GM21515 (cell line): ENCODE data around the gene IL33.

ENCODE experiments used
- ATAC-seq: cut with Tn5 transposase; IDR thresholded peaks from one replicate; pipeline ENCODE4 v1.9.1; 2021; ENCODE audit not compliant: unreplicated experiment

IL33 gene

GRCh38 chr9:6216002-6216401 lies 395 bp downstream of the IL33 start:
- ATAC-seq, result no peak

DNA sequence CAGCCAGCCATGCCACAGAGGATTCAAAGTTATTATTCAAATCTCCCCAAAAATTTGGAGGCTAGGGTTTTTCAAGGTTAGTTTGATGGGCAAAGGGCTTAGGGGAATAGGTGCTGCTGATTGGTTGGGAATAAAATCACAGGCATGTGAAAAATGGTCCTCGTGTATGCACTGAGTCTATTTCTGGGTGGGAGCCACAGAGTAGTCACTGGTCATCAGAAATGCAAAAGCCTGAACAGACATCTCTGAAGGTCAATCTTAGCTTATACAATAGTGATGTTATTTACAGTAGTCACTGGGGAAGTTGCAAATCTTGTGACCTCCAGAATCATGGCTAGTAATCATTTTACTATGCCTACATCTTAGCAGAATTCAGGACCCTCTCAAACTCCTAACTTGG lies 1.3 kb downstream of the IL33 start:
- no peak for ATAC-seq

DNA sequence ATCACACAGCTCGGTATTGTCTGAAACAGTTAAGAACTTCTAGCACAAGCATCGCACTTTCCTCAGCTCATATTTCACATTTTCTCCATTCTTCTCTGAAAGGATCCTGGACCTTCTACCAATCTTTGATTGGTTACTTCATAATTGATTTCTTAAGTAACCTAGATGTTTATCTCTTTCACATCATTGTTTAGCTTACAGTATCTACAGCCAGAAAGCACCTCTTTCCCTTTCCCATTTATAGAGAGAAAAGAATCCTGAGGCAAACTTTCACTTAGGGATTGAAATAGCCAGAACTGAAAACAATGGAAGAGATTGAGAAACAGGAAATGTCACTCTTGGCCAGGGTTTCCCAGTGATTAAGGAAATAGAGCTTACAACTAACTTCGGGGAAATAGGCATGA lies 2.5 kb downstream of the IL33 start:
- no peak for ATAC-seq

DNA sequence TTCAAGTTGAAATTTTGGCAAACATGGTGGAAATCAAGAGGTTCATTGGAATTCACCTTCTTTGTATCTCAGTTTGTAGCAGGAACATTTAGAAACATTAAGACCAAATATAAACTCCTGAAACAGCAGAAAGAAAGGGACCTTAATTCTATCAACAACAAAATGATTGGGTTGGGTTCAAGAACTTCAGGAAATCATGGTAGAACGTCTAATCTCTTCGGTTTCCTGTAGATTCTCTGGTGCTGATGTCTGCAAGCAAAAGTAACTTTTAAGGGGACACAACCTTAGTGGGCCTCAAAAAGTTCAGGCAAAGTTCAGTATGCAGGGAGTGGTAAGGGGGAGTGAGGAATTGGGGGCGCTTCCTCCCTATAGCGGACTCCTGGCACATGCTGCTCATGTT lies 3.4 kb downstream of the IL33 start:
- no peak for ATAC-seq

- no peak for ATAC-seq
These were observed 4.4 kb downstream of the IL33 start for GRCh38 chr9:6219981-6220380.

DNA sequence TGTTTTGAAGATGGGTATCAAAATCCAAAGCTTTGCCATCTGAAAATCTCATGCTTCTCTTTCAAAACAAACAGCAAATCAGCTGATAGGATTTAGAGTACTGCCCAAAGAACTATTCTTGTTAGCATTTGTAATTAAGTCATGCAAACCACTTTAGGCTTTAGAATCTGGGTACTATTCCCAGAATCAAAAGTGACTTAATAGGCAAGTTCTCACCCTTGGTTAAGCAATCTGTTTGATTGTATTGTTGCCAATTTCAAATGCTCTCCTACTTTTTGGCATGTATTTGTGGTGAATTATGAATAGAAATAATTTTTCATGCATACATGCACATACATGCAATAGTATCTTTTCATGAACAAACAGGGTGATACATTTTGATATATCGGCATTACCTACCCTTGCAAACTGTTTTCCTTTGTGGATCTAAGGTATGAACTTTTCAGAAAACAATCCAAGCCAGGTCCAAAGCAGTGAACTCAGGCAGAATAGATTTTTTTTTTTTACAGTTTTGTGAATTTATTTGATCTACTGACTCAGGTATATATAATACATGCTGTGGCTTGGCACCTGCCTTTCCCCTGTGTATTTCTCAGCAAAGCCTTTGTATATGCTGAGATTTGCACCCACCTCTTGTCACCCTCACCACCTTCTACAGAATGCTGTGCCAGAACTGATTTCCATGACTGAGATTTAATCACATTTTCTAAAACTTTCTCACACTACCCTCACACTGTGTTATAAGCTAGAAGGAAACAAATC lies 9.0 kb downstream of the IL33 start:
- no peak for ATAC-seq

DNA sequence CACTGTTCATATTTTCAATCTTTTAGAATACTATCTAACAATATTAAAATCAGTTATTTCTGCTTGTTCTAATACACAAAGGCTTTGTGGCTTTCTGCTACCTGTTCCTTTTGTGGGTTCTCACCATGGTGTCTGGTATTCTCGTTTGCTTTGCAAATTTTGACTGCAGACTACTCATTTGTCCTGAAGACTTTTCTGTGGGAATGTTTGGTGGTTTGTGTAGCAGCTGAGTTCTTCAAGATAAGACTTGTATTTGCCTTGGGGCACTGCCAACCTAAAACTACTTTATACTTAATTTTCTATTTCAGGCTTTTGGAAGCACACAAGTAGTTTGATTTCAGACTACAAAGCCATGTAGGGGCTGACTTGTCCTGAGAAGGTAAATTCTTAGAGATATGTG lies 11.1 kb downstream of the IL33 start:
- no peak for ATAC-seq

DNA sequence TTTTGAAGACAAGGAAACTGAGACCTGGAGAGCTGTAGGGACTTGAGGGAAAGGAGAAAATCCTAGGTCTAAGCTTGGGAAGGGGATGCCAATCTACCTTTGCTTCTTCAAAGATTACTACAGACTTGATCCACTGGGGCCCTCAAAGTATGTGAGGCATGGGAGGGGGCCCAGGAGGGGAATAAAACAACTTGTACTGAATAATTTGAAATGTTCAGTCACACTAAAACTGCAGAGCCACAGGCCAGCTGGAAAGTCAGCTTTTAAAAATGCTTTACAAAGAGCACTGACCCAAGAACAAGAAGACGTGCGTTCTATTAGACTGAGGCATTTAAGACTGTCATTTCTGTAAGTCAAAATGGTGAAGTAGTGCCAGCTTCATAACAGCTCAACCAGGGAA lies 13.6 kb downstream of the IL33 start:
- ATAC-seq, result no peak

GRCh38 chr9:6229619-6230018 lies 14.0 kb downstream of the IL33 start:
- ATAC-seq, result no peak

GRCh38 chr9:6230037-6230780 lies 14.6 kb downstream of the IL33 start:
- ATAC-seq, result no peak

DNA sequence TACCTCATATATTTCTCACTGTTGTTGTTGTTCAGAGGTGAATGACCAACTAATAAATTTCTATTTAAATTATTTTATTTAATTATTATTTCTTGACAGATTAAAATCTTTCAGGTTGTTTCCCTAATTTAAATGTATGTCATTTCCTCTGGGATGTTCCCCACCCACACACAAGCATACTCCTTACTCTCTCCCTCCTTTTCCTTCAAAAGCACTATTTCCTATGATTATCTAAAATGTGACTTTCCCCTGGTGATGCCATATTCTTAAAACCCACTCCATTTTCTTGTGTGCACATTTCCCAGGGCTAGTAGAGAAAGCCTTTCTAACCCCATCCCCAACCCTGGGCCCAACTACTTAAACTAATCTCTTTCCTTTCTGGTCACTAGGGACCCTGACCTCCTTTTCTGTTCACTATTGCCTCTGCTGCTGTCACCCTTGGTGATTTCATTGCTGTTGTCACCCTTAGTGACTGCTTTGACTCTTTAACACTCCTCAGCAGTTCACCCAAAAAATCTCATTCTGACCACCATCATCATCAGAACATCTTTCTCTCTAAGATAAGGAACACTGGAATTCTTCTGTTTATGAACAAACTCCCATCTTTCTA lies 16.8 kb downstream of the IL33 start:
- no peak for ATAC-seq

GRCh38 chr9:6234014-6234413 lies 18.4 kb downstream of the IL33 start:
- ATAC-seq, result no peak

DNA sequence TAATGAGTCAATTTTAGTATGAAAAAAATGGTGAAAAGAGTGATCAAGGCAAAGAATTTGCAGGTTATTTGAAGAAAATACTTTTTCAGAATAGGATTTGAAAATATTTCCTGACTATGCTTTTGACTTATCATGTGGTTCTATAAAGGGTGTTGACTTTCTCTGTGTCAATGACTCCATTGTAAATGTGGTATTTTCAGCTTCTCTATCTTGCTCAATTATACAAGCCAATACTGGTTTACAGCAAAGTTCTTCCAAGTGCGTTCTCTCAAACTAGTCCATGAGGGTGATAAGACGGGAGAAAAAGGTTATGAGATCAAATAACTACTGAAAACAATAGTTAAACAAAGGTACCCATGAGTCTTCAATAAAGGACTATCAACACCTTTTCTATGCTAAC lies 21.7 kb downstream of the IL33 start:
- no peak for ATAC-seq

DNA sequence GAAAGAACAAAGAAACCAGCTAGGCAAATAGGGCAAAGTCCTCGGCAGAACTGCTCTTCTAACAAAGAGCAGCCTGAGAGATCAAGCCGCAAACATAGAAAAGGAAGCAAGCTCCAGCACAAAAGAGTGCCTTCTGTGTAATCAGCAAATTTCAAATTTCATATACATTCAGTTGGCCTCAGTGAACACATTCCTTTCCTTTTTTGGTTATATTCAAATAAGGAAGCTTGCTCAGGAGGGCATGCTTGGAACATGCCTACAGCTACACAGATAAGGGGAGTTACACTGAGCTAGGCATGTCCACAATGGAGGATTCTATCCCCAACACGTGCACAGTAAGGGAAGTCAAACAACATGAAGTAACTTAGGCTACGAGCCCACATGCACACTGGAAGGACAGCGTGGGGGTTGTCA lies 23.4 kb downstream of the IL33 start:
- ATAC-seq, result no peak

- ATAC-seq, result no peak
These were observed 24.1 kb downstream of the IL33 start for GRCh38 chr9:6239694-6240093.

GRCh38 chr9:6243746-6244145 lies 28.1 kb downstream of the IL33 start:
- ATAC-seq, result peak; percentile 57

DNA sequence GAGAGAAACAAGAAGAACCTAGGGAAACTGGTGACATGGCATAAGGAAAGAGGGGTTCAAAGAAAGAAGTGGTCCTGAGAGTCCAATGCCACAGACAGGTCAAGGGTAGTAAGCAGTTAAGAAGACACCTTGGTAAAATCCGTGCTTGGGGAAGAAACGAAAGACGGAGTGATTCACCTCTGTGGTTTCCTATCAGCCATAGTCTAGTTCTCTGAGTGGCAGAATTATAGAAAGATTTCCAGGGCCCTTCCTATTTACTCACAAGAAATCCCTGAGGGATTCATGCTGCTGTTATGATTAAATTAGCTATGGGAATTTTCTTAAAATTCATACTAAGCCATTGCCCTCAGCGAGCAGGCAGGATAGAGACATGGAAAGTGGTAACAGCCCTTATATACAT lies 31.7 kb downstream of the IL33 start:
- ATAC-seq, result no peak

DNA sequence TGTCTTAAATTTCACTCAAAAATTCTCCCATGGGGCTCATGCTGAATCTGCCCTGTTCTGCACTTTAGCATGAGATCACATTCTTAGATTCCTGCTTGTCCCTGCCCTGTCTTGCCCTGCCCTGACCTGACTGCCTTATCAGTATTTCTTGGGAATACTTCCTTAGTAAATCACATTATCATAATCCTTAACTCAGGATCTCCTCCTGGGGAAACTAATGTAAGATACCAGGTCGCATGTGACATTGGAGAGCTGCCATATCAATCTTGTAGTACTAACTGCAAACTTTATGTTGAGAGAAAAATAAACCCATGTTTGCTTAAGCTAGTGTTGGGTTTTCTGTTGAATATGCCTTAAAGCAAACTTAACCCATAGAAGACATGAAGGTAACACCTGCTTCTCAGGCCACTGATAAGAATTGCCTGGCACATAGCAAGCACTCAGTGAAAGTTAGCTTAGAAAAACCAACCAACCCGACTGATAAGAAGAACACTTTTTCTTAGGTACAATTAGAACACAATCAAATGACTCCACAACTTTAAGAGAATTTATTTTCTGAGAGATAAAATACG lies 53.3 kb downstream of the IL33 start:
- ATAC-seq, result no peak

GRCh38 chr9:6270896-6271295 lies 55.3 kb downstream of the IL33 start:
- ATAC-seq, result no peak

GRCh38 chr9:6271508-6272228 lies 56.1 kb downstream of the IL33 start:
- ATAC-seq, result no peak

DNA sequence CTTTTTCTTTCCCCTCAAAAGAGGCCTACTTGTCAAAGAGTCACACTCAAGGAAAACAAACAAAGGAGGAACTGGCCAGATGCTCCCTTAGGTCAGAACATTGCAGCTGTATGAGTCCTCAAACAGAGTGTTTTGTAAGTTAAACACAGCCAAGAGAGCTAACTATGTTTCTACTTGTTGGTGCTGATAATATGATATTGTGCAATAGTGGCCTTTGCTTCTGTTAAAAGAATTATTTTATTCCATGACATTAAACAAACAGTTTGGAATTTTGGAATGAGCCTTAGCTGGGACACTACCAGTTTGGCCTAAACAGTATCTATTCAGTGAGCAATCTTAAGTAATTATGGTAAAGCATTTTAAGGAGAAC lies 56.6 kb downstream of the IL33 start:
- ATAC-seq, result no peak
